ENCODE data around the gene WFIKKN1.

Gene WFIKKN1

DNA sequence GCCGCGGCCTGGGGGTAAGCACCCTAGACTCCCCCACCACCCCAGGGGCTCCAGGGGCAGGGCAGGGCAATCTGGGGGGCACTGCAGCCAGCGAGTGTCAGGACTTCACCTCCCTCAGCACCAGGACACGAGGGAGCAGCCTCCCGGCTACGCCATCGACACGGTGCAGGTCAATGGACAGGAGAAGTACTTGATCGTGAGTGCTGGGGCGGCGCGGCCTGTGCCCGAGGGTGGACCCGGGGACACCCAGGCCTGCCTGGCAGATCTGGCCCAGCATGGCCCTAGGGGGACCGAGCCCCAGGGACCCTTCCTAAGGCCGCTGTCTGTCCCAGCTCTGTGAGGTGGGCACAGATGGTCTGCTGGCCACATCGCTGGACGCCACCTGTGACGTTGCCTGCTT lies 41.6 kb downstream of the WFIKKN1 start:
- DNase-seq, result no peak

DNA sequence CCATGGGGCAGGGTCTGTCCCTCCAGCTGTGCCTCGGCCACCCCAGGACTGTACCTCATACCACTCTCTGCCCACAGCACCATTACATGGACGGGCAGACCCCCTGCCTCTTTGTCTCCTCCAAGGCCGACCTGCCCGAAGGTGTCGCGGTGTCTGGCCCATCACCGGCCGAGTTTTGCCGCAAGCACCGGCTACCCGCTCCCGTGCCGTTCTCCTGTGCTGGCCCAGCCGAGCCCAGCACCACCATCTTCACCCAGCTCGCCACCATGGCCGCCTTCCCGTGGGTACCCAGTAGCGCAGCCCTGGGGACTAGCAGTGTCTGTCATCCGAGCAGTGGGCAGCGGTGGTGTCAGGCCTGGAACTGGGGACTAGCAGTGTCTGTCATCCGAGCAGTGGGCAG lies 42.1 kb downstream of the WFIKKN1 start:
- DNase-seq, result no peak

DNA sequence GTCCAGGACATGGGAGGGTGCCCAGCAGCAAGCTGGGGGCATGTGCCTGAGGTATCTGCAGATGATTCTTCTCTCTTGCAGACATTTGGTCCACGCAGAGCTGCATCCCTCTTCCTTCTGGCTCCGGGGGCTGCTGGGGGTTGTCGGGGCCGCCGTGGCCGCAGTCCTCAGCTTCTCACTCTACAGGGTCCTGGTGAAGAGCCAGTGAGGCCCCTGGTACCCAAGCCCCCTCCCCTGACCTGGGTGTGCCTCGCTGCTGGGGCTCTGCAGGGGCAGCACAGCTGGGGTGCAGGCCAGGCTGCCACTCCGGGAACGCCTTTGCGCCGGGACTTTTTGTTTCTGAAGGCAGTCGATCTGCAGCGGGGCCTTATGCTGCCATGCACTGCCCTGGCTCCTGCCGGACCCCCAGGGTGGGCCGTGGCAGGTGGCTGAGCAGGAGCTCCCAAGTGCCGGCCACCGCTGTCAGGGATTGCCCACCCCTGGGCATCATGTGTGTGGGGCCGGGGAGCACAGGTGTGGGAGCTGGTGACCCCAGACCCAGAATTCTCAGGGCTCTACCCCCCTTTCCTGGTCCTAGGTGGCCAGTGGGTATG lies 42.7 kb downstream of the WFIKKN1 start:
- DNase-seq, result no peak

DNA sequence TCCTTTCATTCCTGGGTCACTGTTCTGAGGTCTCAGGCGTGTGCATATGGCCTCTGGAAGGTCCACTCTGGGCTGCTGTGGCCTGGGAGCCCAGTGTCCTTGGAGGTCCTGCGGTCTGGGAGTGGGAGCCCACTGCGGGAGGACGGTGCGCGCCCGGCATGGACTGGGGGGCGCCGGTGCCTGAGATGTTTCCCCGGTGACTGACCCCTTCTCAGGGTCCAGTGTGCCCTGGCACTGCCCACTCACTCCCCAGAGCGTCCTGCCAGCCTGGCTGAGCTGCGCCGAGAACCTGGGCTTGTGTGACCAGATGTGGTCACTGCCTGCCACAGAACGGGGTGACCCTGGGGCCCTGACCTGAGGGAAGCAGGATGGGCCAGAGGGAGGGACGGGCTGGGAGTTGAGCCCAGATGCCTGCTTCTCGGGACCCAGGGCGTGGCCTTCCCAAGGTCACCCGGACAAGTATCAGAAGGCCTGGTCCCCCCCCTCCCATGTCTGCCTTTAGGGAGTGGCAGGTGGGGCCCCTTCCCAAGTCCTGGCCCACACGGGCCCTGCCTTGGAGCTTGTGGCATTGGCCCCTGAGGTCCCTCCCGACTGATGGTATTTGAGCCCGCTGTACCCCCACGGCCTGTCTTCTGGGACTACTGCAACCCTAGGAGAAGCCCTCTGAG lies 43.6 kb downstream of the WFIKKN1 start:
- DNase-seq, result no peak

DNA sequence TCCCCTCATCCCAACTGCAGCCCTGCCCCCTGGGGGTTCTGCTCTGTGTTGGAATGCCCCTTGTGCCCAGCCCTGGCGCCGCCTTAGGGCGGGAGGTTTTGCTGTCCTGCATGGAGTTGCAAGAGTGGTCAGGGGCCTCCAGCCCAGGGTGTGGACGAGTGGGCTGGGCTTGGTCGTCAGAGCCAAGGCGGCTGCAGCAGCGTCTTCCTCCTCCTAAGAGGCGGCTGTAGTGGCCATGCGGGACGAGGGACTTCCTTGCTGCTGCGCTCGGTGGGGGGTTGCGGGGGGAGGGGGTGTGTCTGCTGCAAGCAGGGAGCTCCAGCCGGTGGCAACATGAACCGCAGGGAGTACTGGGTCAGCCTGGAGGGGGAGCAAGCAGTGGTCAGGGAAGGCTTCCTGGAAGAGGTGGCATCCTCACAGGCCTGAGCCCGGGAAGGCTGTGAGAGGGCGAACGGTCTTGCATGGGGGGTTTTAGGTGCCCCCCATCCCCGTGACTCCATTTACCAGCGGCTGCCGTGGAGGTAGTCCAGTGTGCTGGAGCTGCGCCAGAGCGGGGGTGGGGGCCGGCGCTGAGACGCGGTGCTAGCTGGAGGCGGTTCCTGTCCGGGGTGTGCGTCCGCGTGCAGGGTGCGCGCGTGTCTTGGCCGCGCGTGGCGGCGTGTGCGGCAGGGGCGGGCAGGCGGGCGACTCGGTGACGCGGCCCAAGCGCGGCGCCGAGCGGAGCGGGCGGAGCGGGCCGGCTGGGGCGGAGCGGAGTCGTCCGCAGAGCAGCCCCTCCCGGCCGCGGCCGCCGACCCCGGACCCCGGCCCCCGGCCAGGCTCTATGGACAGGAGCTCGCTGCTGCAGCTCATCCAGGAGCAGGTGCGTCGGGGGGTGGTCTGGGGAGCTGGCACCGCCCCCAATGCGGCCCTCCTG lies 44.4 kb downstream of the WFIKKN1 start, which contains the start of gene RHBDL1:
Gene RHBDL1 (plus strand): TSS at position 704 of the 916 bp plus-strand sequence. CDS start 120 bp downstream, at position 824.
- peak in 30 of 56 donors; percentile 7 to 76 (median 32) for DNase-seq

DNA sequence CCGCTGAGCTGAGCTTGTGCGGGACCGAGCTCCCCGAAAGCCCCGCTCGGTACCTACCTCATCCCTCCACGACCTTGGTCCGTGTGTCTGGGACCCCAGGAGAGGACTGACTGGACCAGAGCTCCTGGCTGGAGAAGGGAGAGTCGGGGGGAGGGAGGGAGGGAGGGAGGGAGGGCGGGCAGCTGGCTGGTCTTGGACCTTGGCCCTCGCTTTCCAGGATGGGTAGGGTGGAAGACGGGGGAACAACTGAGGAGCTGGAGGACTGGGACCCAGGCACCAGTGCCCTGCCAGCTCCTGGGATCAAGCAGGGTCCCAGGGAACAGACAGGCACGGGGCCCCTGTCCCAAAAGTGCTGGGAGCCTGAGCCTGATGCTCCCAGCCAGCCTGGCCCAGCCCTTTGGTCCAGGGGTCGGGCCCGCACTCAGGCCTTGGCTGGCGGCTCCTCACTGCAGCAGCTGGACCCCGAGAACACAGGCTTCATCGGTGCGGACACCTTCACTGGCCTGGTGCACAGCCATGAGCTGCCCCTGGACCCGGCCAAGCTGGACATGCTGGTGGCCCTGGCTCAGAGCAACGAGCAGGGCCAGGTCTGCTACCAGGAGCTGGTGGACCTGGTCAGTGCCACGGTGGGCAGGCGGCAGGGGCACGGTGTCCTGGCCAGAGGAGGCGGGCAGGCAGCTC lies 45.2 kb downstream of the WFIKKN1 start:
- peak in 3 of 56 donors; percentile 27 to 44 (median 31) for DNase-seq

DNA sequence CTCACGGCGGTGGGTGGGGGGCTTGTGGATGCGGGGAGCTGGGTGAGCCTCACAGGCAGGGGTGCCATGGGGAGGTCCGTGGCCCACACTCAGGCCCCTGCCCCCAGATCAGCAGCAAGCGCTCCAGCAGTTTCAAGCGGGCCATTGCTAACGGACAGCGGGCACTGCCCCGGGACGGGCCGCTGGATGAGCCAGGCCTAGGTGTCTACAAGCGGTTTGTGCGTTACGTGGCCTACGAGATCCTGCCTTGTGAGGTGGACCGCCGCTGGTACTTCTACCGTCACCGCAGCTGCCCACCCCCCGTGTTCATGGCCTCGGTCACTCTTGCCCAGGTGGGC lies 45.7 kb downstream of the WFIKKN1 start:
- DNase-seq, result no peak

DNA sequence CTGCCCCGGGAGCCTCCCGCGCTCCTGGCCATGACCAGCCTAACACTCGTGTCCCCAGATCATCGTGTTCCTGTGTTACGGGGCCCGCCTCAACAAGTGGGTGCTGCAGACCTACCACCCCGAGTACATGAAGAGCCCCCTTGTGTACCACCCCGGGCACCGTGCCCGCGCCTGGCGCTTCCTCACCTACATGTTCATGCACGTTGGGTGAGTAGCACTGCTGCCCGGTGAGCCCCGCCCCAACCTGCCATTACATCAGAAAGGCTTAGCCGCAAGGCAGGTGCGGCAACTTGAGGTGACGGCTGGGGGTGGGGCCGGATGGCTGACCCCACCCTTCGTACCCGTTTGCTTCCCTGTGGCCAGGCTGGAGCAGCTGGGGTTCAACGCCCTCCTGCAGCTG lies 46.1 kb downstream of the WFIKKN1 start:
- DNase-seq, result no peak

DNA sequence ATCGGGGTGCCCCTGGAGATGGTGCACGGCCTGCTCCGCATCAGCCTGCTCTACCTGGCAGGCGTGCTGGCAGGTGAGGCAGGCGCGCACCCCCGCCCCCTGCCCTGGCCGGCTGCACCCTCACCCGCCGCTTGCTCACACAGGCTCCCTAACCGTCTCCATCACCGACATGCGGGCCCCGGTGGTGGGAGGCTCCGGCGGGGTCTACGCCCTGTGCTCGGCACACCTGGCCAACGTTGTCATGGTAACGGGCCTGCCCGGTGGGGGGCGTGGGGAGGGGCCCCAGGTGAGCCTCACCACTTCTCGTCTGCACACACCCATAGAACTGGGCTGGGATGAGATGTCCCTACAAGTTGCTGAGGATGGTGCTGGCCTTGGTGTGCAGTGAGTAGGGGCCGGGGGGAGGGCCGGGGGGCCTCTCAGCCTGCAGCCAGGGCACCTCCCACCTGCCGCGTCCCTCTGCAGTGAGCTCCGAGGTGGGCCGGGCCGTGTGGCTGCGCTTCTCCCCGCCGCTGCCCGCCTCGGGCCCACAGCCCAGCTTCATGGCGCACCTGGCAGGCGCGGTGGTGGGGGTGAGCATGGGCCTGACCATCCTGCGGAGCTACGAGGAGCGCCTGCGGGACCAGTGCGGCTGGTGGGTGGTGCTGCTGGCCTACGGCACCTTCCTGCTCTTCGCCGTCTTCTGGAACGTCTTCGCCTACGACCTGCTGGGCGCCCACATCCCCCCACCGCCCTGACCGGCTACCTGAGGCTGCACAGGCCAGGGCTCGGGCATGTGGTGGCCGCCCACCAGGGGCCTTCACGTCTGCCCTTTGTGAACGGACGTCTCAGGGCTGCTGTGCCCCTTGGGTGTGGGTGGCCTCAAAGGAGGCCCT lies 46.8 kb downstream of the WFIKKN1 start:
- no peak for DNase-seq

DNA sequence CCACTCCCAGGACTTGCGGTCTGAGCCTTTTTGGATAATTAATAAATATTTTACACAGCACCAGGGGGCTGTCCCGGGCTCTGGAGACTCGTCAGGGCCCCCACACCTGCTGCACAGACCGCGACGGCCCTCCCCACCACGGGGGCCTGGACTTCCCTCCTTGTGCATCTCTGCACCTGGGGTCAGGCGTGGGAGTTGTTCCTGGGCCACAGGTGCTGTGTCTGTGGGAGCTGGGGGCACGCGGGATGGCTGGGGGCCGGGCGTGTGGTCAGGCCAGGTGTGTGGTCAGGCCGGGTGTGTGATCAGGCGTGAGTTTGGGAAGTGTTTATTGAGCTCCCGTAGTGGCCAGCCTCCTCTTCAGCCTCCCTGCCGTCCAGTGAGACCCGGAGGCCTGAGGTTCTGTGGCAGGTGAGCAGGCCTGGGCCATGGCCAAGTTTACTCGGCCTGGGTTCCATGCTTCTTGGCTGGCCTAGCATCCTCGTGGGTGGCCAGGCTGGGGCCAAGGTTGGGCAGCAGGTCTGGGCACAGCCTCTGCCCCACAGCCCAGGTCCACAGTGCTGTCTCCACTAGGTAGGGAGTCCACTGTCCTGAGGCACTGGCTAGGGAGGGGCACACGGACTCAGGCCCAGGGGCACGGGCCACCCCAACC lies 47.5 kb downstream of the WFIKKN1 start:
- no peak for DNase-seq

DNA sequence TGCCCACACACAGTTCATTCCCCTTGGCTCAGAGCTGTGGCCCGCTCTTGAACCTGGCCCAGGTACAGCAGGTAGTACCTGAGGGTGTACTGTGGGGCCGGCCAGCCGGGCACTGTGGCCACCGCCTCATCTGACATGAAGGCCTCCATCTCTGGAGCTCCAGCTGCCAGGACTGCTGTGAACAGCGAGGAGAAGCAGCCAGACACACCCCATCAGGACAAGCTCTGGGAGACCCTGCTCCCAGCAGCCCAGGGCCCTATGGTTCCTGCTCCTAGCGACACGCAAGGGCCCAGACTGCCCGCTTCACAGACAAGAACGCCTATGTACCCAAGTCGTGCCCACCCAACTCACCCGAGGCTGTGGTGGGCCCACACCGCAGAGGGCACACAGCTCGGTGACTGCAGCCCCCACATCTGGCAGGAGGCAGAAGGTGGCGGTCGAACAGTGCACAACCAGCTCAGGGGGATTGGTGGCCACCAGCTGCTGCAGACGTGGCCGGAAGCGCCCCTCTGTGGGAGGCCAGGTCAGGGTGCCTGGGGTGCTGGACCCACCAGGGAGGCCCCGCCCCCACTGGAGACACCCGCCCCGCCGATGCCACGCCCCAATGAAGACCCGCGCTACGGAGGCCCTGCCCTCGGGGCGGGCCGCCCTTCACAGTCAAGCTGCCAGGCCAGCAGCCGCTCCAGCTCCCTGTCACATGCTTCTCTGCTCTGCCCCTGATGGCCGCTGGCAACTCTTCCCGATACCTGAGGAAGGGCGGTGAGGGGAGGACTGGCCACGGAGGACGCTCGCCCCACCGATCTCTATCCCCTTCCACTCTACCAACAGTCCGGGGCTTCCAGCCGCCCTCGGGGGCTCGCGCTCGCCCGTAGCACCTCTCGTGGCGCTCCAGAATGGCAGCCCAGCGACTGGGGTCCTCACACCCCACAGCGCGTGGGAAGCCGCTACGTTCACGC lies 48.4 kb downstream of the WFIKKN1 start:
- peak in 43 of 56 donors; percentile 32 to 79 (median 64) for DNase-seq

DNA sequence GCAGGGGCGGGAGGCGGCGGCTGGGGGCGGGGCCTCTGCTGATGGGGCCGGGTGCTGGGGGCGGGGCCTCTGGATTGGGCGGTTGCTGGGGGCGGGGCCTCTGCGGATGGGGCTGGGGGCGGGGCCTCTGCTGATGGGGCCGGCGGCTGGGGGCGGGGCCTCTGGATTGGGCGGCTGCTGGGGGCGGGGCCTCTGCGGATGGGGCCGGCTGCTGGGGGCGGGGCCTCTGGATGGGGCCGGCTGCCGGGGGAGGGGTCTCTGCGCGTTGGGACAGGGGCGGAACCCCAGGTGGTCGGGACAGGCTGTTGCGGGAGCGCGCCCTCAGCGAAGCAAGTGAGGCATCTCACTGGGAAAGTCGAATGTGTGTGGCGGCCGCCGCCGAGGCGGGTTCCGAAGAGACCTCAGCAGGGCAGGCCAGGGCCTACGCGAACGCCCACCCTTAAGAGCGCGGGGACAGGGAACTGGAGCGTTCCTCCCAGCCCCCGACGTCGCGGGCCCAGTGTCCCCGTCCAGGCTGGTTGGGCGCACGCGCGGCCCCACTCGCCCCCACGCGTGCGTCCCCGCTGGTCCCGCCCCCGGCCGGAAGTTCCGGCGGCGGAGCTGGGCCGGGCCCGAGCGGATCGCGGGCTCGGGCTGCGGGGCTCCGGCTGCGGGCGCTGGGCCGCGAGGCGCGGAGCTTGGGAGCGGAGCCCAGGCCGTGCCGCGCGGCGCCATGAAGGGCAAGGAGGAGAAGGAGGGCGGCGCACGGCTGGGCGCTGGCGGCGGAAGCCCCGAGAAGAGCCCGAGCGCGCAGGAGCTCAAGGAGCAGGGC lies 49.2 kb downstream of the WFIKKN1 start, which contains the start of gene STUB1:
Gene STUB1 (plus strand): TSS at position 597 of the 811 bp plus-strand sequence. CDS start 116 bp downstream, at position 713.
- peak; percentile 50 to 97 (median 90) for DNase-seq

DNA sequence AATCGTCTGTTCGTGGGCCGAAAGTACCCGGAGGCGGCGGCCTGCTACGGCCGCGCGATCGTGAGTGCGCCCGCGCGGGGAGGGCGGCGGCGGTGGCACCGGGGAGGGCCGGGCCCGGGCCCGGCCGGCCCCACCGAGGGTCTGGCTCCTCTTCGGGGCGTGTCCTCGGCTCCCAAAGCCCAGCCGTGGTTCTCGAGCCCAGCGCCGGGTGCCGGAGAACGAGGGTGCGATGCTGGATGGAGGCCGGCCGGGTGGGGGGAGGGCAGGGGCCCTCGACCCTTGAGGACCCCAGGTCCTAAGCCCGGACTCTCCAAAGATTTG lies 49.8 kb downstream of the WFIKKN1 start:
- no peak for DNase-seq

DNA sequence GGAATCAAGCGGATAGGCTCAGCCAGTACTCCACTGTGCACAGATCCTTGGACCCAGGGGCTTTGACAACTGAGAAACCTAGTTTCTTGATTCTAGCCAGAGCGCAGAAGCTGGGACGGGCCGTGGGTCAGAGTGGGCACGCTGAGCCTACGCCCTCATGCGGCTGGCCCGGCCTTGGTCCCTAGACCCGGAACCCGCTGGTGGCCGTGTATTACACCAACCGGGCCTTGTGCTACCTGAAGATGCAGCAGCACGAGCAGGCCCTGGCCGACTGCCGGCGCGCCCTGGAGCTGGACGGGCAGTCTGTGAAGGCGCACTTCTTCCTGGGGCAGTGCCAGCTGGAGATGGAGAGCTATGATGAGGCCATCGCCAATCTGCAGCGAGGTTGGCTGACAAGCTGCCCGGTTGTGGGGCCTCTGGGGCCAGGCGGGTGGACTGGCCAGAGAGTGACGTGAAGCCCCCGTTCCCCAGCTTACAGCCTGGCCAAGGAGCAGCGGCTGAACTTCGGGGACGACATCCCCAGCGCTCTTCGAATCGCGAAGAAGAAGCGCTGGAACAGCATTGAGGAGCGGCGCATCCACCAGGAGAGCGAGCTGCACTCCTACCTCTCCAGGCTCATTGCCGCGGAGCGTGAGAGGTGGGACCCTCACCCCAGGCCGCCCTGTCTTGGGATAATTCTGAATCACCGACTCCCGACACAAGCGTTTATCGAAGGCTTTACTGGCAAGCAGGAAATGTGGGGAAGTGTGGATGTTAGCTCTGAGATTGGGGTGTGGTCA lies 50.4 kb downstream of the WFIKKN1 start:
- DNase-seq, result peak in 3 of 56 donors; percentile 15 to 27 (median 16)

DNA sequence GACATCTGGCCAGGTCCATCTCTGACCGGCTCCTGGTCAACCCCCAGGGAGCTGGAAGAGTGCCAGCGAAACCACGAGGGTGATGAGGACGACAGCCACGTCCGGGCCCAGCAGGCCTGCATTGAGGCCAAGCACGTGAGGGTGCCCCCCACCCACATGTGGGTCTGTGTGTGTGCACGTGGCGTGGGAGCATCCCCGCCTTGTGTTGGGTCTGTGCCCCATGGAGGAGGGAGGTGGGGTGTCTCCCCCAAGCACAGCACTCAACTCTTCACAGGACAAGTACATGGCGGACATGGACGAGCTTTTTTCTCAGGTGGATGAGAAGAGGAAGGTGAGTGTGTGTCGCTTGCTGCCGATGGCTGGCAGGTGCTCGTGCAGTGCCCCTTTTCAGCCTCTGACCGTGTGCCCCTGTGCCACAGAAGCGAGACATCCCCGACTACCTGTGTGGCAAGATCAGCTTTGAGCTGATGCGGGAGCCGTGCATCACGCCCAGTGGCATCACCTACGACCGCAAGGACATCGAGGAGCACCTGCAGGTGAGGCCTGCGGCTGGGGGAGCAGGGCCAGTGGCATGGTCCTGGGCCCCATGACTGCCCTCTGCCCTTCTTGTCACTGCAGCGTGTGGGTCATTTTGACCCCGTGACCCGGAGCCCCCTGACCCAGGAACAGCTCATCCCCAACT lies 51.1 kb downstream of the WFIKKN1 start:
- no peak for DNase-seq

Data from nucleus accumbens (tissue), 56 donors.